ENCODE results near the gene MAPT.
A peak's percentile ranks its signal among the peaks of the same experiment; 100 is the strongest.

Gene MAPT

DNA sequence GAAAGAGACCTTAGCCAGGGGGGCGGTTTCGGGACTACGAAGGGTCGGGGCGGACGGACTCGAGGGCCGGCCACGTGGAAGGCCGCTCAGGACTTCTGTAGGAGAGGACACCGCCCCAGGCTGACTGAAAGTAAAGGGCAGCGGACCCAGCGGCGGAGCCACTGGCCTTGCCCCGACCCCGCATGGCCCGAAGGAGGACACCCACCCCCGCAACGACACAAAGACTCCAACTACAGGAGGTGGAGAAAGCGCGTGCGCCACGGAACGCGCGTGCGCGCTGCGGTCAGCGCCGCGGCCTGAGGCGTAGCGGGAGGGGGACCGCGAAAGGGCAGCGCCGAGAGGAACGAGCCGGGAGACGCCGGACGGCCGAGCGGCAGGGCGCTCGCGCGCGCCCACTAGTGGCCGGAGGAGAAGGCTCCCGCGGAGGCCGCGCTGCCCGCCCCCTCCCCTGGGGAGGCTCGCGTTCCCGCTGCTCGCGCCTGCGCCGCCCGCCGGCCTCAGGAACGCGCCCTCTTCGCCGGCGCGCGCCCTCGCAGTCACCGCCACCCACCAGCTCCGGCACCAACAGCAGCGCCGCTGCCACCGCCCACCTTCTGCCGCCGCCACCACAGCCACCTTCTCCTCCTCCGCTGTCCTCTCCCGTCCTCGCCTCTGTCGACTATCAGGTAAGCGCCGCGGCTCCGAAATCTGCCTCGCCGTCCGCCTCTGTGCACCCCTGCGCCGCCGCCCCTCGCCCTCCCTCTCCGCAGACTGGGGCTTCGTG lies at the start of gene MAPT:
MAPT (plus strand) TSS at position 533 of the 763 bp plus-strand sequence. CDS start 67,784 bp downstream, outside the sequence.
- DNase-seq (ENCODE audit: low spot score), result peak; percentile 96

DNA sequence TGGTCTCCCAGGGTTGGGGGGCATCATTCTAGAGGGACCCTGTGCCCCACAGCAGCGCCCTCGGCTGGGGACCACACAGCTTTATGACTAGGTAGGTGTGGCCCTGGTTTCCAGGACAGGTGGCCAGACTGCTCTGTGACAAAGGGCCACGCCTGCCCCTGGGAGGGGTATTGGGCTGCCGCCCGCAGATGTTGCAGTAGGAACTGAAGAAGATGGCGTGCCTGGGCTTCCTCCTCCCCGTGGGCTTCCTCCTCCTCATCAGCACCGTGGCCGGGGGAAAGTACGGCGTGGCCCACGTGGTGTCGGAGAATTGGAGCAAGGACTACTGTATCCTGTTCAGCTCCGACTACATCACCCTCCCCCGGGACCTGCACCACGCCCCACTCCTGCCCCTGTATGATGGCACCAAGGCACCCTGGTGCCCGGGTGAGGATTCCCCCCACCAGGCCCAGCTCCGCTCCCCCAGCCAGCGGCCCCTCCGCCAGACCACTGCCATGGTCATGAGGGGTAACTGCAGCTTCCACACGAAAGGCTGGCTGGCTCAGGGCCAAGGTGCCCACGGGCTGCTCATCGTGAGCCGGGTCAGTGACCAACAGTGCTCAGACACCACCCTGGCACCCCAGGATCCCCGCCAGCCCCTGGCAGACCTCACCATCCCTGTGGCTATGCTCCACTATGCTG lies 49.5 kb upstream of the MAPT start, which contains the start of gene SPPL2C:
SPPL2C (plus strand) TSS at position 187 of the 681 bp plus-strand sequence; CDS start at position 213, 26 bp downstream.
- no peak for DNase-seq (ENCODE audit: low spot score)

DNA sequence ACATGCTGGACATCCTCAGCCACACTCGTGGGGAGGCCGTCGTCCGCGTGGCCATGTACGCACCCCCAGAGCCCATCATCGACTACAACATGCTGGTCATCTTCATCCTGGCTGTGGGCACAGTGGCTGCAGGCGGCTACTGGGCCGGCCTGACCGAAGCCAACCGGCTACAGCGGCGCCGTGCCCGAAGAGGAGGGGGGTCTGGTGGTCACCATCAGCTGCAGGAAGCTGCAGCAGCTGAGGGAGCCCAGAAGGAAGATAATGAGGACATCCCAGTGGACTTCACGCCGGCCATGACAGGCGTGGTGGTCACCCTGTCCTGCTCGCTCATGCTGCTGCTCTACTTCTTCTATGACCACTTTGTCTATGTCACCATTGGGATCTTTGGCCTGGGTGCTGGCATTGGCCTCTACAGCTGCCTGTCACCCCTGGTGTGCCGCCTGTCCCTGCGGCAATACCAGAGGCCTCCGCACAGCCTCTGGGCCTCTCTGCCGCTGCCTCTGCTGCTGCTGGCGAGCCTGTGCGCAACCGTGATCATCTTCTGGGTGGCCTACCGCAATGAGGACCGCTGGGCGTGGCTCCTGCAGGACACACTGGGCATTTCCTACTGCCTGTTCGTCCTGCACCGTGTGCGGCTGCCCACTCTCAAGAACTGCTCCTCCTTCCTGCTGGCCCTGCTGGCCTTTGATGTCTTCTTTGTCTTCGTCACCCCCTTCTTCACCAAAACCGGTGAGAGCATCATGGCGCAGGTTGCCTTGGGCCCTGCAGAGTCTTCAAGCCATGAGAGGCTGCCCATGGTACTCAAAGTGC lies 48.8 kb upstream of the MAPT start:
- no peak for DNase-seq (ENCODE audit: low spot score)

DNA sequence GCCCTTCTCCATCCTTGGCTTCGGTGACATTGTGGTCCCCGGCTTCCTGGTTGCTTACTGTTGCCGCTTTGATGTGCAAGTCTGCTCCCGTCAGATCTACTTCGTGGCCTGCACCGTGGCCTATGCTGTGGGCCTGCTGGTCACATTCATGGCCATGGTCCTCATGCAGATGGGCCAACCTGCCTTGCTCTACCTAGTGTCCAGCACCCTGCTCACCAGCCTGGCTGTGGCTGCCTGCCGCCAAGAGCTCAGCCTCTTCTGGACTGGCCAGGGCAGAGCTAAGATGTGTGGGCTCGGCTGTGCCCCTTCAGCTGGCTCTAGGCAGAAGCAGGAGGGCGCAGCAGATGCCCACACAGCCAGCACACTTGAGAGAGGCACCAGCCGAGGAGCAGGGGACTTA lies 48.1 kb upstream of the MAPT start:
- DNase-seq (ENCODE audit: low spot score), result no peak

DNA sequence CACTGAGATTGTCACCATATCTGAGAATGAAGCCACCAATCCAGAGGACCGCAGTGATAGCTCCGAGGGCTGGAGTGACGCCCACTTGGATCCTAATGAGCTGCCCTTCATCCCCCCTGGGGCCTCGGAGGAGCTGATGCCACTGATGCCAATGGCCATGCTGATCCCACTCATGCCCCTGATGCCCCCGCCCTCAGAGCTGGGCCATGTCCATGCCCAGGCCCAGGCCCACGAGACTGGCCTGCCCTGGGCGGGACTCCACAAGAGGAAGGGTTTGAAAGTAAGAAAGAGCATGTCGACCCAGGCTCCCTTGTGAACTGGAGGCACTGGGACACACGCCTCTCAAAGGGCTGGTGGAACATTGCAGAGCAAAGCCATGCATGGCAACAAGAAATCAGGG lies 47.7 kb upstream of the MAPT start:
- no peak for DNase-seq (ENCODE audit: low spot score)

DNA sequence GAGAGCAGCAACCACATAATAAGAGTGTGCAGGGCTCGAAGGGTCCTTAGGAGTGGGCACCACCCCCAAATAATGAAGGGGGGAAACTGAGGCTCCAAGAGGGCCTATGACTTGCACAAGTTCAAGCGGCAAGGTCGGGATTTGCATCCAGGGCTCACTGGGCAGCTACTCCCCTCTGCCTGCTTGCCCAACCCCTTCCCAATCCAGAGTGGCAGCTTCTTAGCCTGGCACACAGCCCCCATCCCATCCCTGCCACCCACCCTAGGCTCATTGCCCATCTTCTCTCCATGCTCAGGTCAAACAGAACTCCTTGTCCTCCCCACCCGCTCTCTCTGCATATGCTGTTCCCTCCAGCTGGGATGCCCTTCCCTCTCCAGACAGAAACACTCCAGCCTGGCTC lies 47.3 kb upstream of the MAPT start:
- no peak for DNase-seq (ENCODE audit: low spot score)

DNA sequence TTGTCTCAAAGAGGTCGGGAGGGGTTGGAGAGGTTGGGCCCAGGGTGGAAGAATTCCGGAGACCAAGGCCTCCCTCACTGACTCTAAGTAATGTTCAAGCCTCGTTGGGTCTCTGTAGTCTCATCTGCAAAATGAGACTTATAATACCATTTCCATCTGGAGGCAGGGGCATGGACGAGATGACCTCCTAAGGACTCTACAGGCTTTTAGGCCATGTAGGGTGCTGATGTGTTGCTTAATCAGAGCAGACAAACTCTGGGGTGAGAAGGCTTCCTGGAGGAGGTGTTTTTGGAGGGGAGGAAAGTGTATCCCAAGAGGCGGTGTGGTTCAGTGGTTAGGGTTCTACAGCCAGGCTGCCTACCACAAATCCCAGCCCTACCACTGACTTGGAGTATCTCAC lies 46.6 kb upstream of the MAPT start:
- no peak for DNase-seq (ENCODE audit: low spot score)

DNA sequence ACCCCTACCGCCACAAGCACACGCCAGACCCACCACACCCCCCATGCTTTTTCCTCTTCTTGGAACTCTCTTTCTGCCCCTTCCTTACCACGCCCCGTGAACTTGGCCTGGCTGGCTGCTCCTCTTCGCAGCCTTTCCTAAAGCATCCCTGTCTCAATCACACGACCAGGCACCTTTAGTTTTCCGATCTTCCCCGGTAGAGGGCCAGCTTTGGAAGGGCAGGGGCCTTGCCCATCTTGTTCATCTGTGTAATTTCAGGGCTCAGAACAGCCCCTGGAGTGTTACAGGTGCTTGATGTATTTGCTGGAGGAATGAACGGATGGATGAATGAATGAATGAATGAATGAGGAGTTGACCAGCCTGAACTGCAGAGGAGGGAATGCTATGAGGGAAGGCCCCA lies 45.9 kb upstream of the MAPT start:
- no peak for DNase-seq (ENCODE audit: low spot score)

DNA sequence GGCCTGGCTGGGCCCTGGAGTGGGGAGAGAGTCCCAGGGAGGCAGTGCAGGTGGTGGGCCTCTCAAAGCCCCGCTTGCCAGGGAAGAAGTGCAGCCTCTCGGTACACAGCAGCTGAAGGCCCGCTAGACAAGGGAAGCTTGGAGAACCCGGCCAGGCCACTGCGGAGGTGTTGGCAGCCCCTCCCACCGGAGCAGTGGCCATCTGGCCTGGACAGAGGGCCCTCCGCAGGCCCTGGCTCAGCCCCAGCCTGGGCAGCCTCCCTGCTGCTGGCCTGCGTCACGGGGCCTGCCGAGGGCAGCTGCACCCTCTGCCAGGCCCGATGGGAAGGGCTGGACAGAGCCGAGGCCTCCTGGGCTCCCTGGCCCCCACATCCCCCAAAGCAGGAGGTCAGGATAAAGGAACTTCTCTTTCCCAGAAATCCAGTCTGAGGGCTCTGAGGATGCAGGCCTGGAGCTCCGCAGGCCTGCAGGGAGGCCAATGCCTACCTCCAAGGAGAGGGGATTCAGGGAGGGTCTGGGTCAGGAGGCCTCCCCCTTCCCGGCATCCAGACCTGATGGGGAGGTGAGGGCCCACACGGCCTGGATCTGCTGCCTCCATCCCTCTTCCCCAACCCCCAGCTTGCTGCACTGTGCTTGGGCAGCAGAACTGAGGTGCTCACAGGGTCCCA lies 45.4 kb upstream of the MAPT start:
- DNase-seq (ENCODE audit: low spot score), result peak; percentile 89

DNA sequence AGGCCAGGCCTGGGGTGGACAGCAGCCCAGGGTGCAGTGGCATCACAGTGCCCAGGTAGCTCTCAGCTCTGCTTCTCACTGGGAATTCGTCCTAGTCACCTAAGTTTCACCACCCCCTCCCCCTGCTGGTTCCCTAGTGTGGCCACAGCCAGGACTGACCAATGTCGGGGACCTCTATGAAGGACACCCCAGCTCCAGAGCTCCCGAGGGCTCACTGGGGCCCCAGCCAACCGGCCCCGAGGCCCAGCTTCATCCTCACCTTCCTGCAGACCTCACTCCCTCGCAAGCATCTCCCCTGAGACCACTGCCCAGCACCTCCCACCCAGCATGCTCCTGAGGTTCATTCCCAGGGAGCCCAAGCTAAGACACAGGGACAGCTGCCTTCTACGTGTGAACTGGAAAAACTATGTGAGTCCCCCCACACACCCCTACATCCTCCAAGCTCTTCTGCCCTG lies 44.8 kb upstream of the MAPT start:
- no peak for DNase-seq (ENCODE audit: low spot score)

DNA sequence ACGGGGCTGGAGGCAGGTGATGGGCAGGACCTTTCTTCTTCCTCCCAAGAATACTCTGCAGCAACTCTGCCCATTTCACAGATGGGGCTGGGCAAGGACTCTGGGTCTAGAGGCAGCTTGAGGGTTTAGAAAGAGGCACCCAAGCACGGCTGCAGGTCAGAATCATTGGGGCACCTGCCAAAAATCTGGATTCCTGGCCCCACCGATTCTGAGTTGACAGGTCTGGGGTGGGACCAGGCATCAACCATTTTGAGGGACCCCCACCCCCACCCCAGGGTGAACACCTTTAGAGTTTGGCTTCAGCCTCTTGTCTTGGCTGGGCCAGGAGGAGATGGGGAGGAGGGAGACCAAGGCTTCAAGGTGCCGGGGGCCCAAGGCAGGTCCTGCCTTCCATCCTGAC lies 44.3 kb upstream of the MAPT start:
- no peak for DNase-seq (ENCODE audit: low spot score)

DNA sequence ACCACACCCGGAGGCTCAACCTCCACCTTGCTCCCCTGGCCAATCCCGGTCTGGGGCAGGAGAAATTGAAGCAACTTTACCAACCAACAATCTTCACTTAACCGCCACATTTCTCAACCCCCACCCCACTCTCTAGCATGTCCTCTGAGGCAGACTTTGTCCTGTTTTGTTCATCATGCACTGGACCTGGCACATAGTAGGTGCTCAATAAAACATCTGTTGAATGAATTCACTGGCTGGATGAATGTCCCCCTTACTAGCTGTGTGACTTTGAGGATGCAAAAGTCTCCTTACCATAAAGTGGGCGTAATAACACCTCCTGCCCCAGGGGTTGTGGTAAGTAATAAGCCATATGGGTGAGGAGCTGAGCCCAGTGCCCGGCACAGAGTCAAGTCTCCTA lies 43.9 kb upstream of the MAPT start:
- no peak for DNase-seq (ENCODE audit: low spot score)

DNA sequence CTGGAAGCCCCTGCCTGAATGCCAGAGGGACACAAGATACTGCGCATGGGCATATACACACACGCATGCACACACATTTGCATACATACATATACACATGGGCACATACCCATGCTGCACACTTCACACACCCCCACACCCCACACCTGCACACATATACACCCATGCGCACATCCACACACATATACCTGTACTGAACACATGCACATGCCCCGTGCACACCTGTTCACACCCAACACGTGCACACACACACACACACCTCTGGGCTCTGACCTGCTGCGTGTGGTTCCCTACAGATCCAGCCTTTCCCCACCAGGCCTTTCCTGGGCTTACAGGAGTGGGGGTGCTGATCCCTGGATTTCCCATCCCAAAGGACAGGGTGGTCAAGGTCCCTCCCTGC lies 43.3 kb upstream of the MAPT start:
- DNase-seq (ENCODE audit: low spot score), result no peak

DNA sequence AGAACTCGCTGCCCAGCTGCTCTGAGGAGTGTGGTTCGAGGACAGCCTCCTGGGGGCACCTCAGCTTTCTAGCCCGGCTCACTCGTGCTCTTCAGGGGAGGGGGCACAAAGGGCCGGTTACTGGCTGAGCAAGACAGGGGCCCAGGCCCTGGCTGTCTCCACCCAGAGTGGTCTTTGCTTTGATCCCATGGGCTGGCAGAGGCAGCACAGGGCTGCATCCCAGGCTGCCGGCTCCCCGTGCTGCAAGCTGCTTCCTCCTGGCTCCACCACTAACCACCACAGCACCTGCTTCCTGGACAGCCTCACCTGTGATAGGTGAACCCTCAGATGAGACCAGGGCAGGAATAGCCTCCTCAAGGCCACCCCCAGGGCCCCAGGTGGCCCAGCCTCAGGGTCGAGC lies 42.9 kb upstream of the MAPT start:
- no peak for DNase-seq (ENCODE audit: low spot score)

DNA sequence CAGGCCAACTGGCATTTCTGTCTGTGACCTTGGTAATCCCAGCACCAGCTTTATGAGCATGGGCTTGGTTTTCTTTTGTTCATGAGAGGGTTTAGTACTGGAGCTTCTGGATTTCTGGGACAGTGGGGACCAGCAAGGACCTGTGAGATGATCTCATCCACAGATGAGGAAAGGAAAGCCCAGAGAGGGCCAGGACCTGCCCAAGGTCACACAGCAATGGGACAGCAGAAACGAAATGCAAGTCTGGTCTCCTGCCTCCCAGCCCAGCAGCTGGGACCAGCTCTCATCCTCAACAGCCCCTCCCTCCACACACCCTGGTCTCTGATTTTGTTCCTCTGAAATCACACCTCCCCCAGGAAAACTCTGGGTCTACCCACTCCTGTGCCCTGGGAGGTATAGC lies 42.5 kb upstream of the MAPT start:
- DNase-seq (ENCODE audit: low spot score), result no peak

DNA sequence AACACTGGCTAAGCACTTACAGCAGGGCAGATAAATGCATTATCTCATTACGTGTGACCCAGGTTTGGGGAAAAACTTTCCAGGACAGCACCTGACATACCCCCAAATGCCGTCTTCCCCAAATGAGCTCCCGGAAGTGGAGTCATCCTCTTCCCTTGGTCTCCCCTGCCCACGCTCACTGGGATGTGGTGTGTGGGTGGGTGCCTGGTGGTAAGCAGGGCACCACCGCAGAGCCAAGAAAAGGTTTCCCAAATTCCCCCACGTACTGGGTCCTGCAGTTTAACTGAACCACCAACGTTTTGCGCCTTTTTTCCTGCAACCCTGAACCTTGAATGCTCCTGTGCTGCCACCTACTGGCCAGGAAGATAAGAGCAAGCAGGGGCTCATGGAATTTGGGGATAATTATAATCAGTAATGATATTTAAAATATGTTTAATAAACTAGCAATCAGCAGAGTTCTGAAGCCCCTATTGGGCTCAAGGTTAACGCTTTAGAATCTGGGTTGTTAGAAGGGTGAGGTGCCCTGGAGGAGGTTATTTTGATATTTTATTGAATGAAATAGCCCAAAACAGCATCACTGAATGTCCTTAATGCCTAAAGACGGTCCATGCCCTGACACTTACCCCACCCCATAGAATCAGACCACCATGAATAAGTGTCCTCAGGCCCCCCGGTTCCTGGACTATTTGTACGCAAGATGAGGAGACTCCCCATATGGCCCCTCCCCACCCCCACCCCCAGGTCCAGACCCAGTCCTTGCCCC lies 41.6 kb upstream of the MAPT start:
- peak; percentile 82 for DNase-seq (ENCODE audit: low spot score)

DNA sequence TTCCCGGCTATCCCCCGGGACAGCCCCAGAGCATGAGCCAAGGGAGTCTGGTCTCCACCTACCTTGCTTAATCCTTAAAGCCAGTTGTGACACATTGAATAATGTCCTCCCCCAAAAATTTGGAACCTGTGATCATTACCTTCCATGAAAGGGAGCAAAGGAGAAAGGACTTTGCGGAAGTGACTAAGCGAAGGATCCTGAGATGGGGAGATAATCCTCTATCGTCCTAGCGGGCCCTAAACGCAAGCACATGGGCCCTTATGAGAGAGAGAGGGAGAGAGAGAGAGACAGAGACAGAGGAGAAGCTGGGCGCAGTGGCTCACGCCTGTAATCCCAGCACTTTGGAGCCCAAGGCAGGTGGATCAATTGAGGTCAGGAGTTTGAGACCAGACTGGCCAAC lies 40.1 kb upstream of the MAPT start:
- DNase-seq (ENCODE audit: low spot score), result no peak

DNA sequence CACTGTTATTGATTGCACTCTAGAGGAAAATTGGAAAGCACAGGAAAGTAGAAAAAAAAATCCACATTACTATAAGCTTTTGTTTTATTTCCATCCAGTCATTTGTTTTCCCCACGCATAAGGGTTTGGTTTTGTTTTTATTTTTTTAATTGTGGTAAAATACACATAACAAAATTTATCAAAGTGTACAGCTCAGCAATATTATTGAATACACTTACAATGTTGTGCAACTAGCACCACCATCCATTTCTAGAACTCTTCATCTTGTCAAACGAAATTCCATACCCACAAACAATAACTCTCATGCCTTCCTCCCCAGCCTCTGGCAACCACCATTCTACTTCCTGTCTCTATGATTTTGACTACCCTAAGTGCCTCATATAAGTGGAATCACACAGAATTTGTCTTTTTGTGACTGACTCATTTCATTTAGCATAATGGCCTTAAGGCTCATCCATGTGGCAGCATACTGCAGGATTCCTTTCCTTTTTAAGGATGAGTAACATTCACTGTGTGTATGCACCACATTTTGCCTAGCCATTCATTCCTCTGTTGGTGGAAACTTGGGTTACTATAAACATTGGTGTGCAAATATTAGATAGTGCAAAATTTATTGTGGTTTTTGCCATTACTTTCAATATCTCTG lies 38.5 kb upstream of the MAPT start:
- no peak for DNase-seq (ENCODE audit: low spot score)

DNA sequence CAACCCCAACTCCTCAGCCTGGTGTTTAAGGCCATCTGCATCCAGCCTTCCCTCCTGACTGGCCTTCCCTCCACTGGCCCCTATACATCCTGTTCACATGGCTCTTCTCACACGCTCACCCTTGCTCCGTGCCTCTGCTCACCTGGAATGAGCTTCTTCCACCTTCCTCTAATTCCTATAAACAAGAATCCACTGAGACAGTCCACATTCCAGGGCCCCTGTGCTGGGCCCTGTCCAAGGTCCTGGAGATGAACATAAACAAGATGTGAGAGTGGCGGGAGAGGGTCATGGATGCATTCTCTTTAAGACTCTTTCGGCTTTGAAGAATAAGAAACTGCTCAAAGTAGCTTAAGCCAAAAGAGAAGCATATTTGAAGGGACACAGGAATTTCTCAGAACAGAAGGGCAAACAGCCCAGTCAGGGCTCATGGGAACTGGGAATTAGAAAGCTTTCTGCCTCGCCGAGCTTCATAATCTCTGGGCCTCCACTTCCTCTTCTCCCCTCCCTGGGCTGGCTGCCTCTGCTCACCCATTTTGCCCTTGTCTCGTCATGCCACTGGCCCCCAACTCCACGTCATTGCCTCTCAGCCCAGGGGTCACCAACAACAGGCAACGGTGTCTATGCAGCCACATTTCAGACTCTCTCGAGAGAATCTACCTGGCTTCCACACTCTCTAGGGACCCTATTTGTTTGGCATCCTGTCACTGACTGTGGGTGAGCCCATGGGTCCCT lies 36.2 kb upstream of the MAPT start:
- DNase-seq (ENCODE audit: low spot score), result no peak

DNA sequence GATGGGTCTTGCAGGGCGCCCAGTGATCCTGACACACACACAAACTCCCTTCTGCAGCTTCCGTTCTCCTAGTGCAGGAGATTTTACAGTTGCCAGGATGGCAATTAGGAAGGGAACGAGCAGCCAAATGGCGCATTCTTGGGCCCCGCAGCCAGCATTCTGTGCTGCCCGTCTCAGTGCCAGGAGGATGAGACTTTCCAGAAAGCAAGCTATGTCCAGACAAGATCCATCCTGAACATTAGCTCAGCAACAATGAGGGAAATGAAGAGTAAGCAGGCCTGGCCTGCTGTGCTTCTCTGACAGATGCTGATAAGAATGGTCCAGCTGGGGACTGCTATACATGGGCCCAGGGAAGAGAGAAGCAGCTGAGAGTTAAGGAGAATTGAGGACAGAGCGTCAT lies 33.2 kb upstream of the MAPT start:
- DNase-seq (ENCODE audit: low spot score), result no peak
